Keratinocyte (primary cell): ENCODE measurements around the gene CACNA1S.

ENCODE experiments used
- CTCF ChIP-seq, 3 experiments: IDR thresholded peaks in 1 of 3; conservative IDR thresholded peaks in 1 of 3; optimal IDR thresholded peaks in 1 of 3; 2 replicates in 2 of 3; 3 replicates in 1 of 3; pipeline versions ENCODE3 to v1.5.1; 2011; ENCODE audit warnings: low read length in 3 of 3, mild to moderate bottlenecking in 3 of 3, moderate library complexity in 2 of 3, control low read depth in 1 of 3, inconsistent platforms in 1 of 3; ENCODE audit not compliant: insufficient read depth in 2 of 3; ENCODE audit errors: extremely low read depth in 1 of 3
- EZH2 ChIP-seq: IDR thresholded peaks from one replicate; pipeline ENCODE4 v1.6.1; 2012; ENCODE audit warnings: inconsistent platforms, mild to moderate bottlenecking, low read length, moderate library complexity

DNA sequence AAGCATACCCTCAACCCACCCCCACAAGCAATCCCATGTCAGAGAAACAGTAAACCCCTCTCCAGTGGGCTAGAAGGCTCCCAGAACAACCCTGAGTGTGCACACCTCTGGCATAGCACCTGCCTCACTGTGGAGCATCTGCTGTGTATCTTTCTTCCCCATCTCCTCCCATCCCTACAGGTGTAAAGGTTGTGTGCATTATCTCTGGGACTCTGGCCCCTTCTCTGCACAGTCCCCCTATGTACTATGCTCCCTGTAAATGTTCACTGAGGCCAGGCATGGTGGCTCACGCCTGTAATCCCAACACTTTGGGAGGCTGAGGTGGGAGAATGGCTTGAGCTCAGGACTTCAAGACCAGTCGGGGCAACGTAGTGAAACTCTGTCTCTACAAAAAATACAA is 700 bp upstream of the CACNA1S start:
- no peak for TF ChIP-seq CTCF (optimal IDR thresholded peaks at IDR 0.05 in 1 of 3, IDR thresholded peaks at IDR 0.05 in 1 of 3, conservative IDR thresholded peaks at IDR 0.05 in 1 of 3; ENCODE audit: extremely low read depth in 1 of 3, insufficient read depth in 2 of 3, low read length in 3 of 3)
- no peak for TF ChIP-seq EZH2
